Esophagus squamous epithelium (tissue), 5 donors: ENCODE results near the gene IFRD2. TPM values are rescaled to one million over a fixed set of nuclear protein-coding genes. Genes with fewer than 3 reads are reported as not detected.

Source experiments
- DNase-seq: peaks from one replicate; lab custom pipeline; 2025; lab: John Stamatoyannopoulos, UW
- H3K27ac ChIP-seq, 4 donors: fragments of 200-600 bp; sonication (generic); one replicate each; pipeline ENCODE4 v1.5.1; 2016 to 2019; ENCODE audit warnings: mild to moderate bottlenecking in 1 of 4
- H3K27me3 ChIP-seq, 4 donors: fragments of 200-600 bp; sonication (generic); 1 replicate in 3 of 4; 2 replicates in 1 of 4; pipeline versions ENCODE4 v1.5.1 to v1.6.0; 2017 to 2021; ENCODE audit warnings: antibody characterized with exemption in 1 of 4
- H3K36me3 ChIP-seq, 3 donors: fragments of 200-600 bp; sonication (generic); one replicate each; pipeline ENCODE4 v1.5.1; 2016 to 2019
- H3K4me1 ChIP-seq, 3 donors: fragments of 200-600 bp; sonication (generic); one replicate each; pipeline ENCODE4 v1.5.1; 2017 to 2019
- H3K4me3 ChIP-seq, 4 donors: fragments of 200-600 bp; sonication (generic); 1 replicate in 3 of 4; 2 replicates in 1 of 4; pipeline ENCODE4 v1.5.1; 2016 to 2019; ENCODE audit warnings: mild to moderate bottlenecking in 2 of 4, moderate library complexity in 1 of 4
- H3K9me3 ChIP-seq, 3 donors: fragments of 200-600 bp; sonication (generic); one replicate each; pipeline ENCODE4 v1.5.1; 2016 to 2019
- CTCF ChIP-seq, 6 experiments: fragments of 450-650 bp in 4 of 6; fragments of 200-600 bp in 2 of 6; sonication (generic) in 2 of 6; IDR thresholded peaks; one replicate each; pipeline ENCODE4 v1.5.1; 2016 to 2019; ENCODE audit warnings: antibody characterized with exemption in 6 of 6, mild to moderate bottlenecking in 4 of 6, moderate library complexity in 4 of 6
- POLR2A ChIP-seq, 4 donors: fragments of 450-650 bp; IDR thresholded peaks; one replicate each; pipeline ENCODE4 v1.6.1; 2017; ENCODE audit warnings: antibody characterized with exemption in 4 of 4, mild to moderate bottlenecking in 4 of 4, moderate library complexity in 3 of 4
- WGBS, 2 donors: methylation state at CpG; one replicate each; pipeline ENCODE4 v1.1.5; 2018; 5-methylcytosine and 5-hydroxymethylcytosine counted together
- intact Hi-C: fragments of 100-400 bp; cut with DNase I; formaldehyde crosslinking; loops from one replicate; pipeline ENCODE4 v1.15.0; 2022
- total RNA-seq, 4 donors: library from RNA; depleted of rRNA; stranded (reverse); fragments of >200 nt; gene quantifications; one replicate each; pipeline ENCODE4 v1.1.0, GENCODE V29; 2016
- donor health status: DM: yes; HTN: yes; CAD: no.

The IFRD2 gene
- total RNA-seq, 4 donors from 2014 or later = 49.0 to 100 (median 72.9) TPM

GRCh38 chr3:50276762-50277101 lies 15.5 kb downstream of the IFRD2 start:
- Histone ChIP-seq H3K36me3 (no peaks in the 10 kb centered on the region), H3K4me3 (no peak overlapping the region), H3K27me3 (peaks cover 0 to 40% (median 3%) of the 10 kb centered on the region in 4 donors), H3K9me3 (no peaks in the 10 kb centered on the region), H3K27ac (no peak overlapping the region), H3K4me1 (peaks cover 11 to 47% (median 26%) of the 10 kb centered on the region in 3 donors)
- TF ChIP-seq POLR2A (IDR thresholded peaks at IDR 0.05) (no peak), CTCF (IDR thresholded peaks at IDR 0.05) (no peak)
- WGBS, 2 donors = 76 to 77% methylated on average over 8 to 13 of the region's 17 CpGs
- DNase-seq = no peak
- intact Hi-C loops = loop anchor here (10.0 kb wide), 1 partner anchor 48 kb away; the partner anchor contains the start of genes HYAL2 and TUSC2

GRCh38 chr3:50275996-50276761 lies 16.1 kb downstream of the IFRD2 start:
- no peak for TF ChIP-seq POLR2A (IDR thresholded peaks at IDR 0.05)
- no peak for TF ChIP-seq CTCF (IDR thresholded peaks at IDR 0.05)
- H3K4me1 ChIP-seq = peaks cover 11 to 52% (median 26%) of the 10 kb centered on the region in 3 donors
- WGBS, 2 donors = 59 to 81% methylated on average over 8 to 12 of the region's 79 CpGs
- H3K4me3 ChIP-seq = no peak overlapping the region
- DNase-seq = no peak
- H3K27me3 ChIP-seq = peaks cover 0 to 40% (median 3%) of the 10 kb centered on the region in 4 donors
- intact Hi-C loops = loop anchor here (10.0 kb wide), 1 partner anchor 49 kb away; the partner anchor contains the start of genes HYAL2 and TUSC2
- H3K9me3 ChIP-seq = no peaks in the 10 kb centered on the region
- H3K27ac ChIP-seq = no peak overlapping the region
- H3K36me3 ChIP-seq = no peaks in the 10 kb centered on the region

DNA sequence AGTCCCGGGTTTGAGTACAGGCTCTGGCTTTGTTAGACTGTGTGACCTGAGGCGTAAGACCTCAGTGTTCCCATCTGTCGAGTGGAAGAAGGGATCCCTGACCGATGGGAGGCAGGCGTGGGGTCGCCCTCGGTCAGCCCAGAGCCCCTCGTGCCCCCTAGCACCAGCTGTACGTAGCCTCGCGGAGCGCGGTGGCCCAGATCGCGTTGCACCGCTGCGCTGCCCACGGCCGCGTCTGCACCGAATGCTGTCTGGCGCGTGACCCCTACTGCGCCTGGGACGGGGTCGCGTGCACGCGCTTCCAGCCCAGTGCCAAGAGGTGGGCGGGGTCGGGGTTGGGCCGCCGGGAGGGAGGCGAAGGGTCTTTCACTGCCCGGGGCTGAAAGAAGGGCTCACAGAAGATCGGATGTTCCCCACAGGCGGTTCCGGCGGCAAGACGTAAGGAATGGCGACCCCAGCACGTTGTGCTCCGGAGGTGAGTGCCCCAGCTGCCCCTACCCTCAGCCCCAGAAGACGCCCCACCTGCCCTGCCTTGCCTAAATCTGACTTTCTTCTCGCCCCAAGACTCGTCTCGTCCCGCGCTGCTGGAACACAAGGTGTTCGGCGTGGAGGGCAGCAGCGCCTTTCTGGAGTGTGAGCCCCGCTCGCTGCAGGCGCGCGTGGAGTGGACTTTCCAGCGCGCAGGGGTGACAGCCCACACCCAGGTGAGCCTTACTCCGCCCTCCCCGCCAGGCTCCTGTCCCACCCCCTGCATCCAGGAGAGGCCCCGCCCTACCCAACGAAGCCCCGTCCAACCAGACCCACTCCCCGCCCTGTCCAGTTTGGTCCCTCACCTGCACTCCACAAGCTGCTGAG lies 16.9 kb downstream of the IFRD2 start:
- WGBS, 2 donors = 80 to 83% methylated on average over 2 to 4 of the region's 65 CpGs
- Histone ChIP-seq H3K36me3 (no peaks in the 10 kb centered on the region), H3K4me1 (peaks cover 11 to 59% (median 26%) of the 10 kb centered on the region in 3 donors), H3K4me3 (no peak overlapping the region), H3K27me3 (peaks cover 0 to 40% (median 3%) of the 10 kb centered on the region in 4 donors), H3K9me3 (no peaks in the 10 kb centered on the region), H3K27ac (no peak overlapping the region)
- DNase-seq = no peak
- intact Hi-C loops = loop anchor here (10.0 kb wide), 1 partner anchor 49 kb away; the partner anchor contains the start of genes HYAL2 and TUSC2
- TF ChIP-seq POLR2A (IDR thresholded peaks at IDR 0.05) (no peak), CTCF (IDR thresholded peaks at IDR 0.05) (no peak)

- no peak for DNase-seq
- intact Hi-C loops = loop anchor here (5.0 to 10.0 kb wide), 2 partner anchors 50 to 82 kb away; partner anchors contain the start of genes GNAT1, HYAL2 and TUSC2
- Histone ChIP-seq H3K36me3 (no peaks in the 10 kb centered on the region), H3K9me3 (no peaks in the 10 kb centered on the region), H3K4me3 (no peak overlapping the region), H3K4me1 (peaks cover 11 to 67% (median 33%) of the 10 kb centered on the region in 3 donors), H3K27me3 (peaks cover 0 to 40% (median 3%) of the 10 kb centered on the region in 4 donors), H3K27ac (no peak overlapping the region)
- WGBS, 2 donors = 2 to 34% methylated on average over 11 to 15 of the region's 26 CpGs
- TF ChIP-seq POLR2A (IDR thresholded peaks at IDR 0.05) (no peak), CTCF (IDR thresholded peaks at IDR 0.05) (peak; percentile 69 to 87 (median 78))
Observed at GRCh38 chr3:50274371-50275104, 17.7 kb downstream of the IFRD2 start.
